Activated CD4-positive, alpha-beta T cell treated with anti-CD3 and anti-CD28 coated beads, Interleukin-10, Interleukin-2, amounts not matched to agents 100 ng/mL and 50 ng/mL, durations not matched to agents 16 hours and 8 hours (primary cell): ENCODE measurements around the gene BSPH1.
"Not testable (repeated sequence)": the region's sequence is repeated elsewhere in the genome, so short reads cannot be mapped to it uniquely, and the experiment has no call there.

ENCODE experiments used
- DNase-seq: peaks from one replicate; pipeline ENCODE4 v3.0.0-alpha.2; 2020

The BSPH1 gene, protein sequence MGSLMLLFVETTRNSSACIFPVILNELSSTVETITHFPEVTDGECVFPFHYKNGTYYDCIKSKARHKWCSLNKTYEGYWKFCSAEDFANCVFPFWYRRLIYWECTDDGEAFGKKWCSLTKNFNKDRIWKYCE

GRCh38 chr19:47992070-47992469 is at the start of gene BSPH1:
Gene BSPH1, minus strand, starts transcription at chr19:47992170. Its CDS starts 89 bp downstream, at chr19:47992081.
- DNase-seq = no peak

DNA sequence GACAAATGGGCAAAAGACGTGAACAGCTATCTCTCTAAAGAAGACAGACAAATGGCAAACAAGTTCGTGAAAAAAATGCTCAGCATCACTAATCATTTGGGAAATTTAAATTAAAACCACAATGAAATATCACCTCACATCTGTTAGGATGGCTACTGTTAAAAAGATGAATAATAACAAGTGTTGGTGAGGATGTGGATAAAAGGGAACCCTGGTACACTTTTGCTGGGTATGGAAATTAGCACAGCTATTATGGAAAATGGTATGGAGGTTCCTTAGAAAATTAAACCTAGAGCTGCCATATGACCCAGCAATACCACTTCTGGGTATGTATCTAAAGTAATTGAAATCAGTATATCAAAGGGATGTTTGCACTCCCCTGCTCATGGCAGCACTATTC is 44.8 kb upstream of the BSPH1 start:
- no peak for DNase-seq

DNA sequence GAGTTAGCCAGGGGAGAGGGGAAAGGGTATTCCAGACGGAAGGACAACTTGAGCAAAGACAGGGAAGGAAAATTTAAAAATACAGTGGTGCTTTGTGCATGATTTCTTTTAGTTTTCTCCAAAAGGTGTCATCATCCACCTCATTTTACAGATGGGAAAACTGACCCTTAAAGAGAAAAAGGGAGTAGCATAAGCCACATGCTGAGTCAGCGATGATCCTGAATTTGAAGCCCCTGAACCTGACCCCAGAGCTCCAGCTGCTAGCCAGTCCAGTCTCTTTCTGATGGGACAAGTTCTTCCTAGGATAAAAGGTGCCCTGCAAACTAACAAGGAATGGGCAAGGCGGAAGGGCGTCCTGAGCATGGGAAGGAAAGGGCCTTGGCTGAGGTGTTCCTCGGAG is 41.6 kb upstream of the BSPH1 start:
- no peak for DNase-seq

DNA sequence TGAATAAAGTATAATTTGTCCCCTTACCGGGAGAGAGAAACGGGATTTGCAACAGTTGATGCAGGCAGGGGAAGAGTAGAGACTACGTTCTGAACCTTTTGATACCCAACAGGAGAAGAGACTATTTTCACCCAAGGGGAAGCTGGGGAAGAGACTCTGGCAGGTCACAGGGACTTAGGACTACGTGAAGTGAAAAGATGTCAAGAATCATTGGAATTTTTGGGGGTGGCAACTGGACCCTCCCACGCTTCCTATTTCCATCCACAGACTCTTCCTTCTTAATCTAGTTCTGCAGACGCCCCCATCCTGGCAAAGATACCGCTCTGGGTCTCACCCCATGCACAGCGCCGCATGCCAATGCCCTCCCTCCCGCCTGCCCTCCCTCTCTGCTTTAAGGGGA is 38.1 kb upstream of the BSPH1 start:
- DNase-seq = no peak

- no peak for DNase-seq
Measured at GRCh38 chr19:48029431-48029830, 37.5 kb upstream of the BSPH1 start.

DNA sequence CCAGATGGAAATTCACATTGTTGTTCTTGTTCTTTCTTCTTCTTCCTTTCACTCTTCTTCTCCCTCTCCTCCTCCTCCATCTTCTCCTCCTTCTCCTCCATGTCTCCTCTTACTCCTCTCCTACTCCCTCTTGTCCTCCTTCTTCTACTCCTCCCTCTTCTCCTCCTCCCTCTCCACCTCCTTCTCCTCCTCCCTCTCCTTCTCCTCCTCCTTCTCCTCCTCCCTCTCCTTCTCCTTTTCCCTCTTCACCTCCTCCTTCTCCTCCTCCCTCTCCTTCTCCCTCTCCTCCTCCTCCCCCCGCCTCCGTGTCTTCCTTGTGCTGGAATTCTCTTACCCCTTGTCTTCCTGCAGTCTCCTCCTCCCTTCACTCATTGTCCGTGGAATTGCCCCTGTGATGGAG is 33.5 kb upstream of the BSPH1 start:
- DNase-seq = no peak

GRCh38 chr19:48023518-48023917 is 31.5 kb upstream of the BSPH1 start:
- no peak for DNase-seq

DNA sequence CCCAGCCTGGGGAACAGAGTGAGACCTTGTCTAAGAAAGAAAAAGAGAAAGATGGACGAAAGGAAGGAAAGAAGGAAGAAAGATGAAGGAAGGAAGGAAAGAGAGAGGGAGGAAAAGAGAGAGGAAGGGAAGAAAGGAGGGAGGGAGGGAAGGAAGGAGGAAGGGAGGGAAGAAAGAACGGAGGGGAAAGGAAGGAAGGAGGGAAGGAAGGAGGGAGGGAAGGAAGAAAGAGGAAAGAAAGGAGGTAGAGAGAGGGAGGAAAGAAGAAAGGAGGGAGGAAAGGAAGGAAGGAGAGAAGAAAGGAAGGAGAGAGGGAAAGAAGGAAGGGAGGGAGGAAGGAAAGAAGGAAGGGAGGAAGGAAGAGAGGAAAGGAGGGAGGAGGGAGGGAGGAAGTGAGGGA is 31.0 kb upstream of the BSPH1 start:
- no peak for DNase-seq

DNA sequence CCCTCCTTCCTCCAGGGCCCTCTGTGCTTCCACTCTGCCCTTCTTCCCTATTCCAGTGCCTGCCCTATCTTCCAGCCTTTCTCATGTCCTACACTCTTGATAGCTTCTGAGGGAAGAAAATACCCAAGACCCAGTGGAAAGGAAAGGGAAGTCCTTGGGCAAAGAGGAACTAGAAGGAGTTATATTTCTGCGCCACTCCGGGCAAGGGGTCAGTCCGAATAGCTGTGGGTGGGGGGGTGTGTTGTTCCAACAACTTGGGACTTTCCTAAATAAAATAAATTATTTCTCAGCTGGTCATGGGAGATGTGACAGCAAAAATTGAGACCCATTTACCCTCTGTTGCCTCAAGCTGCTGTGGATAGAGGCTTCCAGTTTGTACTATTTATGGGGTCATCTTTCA is 28.7 kb upstream of the BSPH1 start:
- no peak for DNase-seq

DNA sequence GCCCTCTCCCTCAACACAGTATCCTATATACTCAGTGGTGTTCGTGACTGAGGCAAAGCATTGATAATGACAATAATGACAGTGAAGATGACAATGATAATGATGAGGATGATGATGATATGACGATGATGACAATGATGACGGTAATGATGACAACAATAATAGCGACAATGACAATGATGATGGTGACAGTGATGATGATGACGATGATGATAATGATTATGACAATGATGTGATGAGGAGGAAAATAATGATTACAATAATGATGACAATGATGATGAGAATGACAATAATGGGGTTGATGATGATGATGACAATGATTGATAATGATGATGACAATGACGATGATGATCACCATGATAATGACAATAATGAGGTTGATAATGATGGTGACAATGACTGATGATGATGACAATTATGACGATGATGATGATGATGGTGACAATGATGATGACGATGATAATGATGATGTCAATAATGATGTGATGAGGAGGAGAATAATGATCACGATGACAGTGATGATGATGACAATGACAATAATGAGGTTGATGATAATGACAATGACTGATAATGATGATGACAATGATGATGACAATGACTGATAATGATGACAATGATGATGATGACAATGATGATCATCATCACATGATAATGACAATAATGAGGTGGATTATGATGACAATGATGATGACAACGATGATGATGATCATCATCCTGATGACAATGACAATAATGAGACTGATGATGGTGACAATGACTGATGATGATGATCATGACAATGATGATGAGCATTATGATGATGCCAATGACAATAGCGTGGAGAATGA is 19.2 kb upstream of the BSPH1 start:
- DNase-seq = no peak

DNA sequence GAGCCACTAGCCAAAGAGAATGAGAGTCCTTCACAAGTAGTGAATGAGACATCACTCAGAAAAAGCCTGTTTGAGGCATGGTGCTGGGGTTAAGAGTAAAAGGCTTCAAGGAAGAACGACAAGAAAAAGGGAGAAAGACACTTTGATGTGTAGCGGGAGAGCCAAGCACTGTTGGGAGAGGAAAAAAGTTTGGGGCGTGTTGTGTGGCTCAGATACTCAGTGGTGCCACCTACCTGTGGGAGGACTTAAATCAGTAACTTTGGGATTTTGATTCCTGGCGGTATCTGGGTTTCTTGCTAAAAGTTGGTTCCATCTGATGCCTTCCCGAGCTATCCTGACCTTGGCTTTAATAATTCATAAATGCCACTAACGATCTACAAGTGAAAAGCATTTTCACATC is 14.8 kb upstream of the BSPH1 start:
- DNase-seq = peak; percentile 4

DNA sequence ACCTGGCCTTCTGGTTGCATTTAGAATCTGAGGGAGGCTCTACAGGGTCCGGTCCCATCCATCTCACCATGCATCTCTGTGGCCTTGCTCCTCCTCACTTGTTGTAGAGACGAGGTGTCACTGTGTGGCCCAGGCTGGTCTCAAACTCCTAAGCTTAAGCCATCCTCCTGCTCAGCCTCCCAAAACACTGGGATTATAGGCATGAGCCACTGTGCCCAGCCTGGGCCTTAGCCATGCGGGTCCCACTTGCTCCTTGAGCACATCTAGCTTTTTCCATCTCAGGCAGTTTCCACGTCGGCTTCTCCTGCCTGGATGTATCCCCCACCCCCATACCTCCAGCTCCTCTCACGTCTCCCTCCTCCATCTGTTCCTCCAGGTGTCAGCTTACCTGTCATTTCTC is 12.3 kb upstream of the BSPH1 start:
- no peak for DNase-seq

- no peak for DNase-seq
Measured at GRCh38 chr19:48000846-48001245, 8.9 kb upstream of the BSPH1 start.

DNA sequence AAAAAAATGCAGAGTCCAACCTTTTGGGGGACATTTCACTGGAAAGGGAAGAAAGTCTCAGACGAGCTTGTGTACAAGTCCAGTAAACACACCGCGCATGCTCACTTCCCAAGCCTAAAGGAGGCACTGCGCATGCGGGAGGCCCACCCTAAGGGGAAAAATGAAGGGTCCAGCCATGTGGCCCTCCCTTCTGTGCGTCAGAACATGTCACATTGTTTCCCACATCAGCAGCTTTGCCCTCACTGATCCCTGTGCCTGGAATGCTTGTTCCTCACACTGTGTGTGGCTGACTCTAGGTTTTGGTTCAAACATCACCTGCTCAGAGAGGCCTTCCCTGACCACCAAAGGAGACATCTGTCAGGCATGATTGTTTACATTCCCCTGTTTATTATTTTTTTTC is 6.8 kb upstream of the BSPH1 start:
- no peak for DNase-seq

- no peak for DNase-seq
Measured at GRCh38 chr19:47996230-47996727, 4.3 kb upstream of the BSPH1 start.

- no peak for DNase-seq
Measured at GRCh38 chr19:47994209-47994802, 2.3 kb upstream of the BSPH1 start, which contains the start of gene ELSPBP1. Gene ELSPBP1, plus strand, starts transcription at chr19:47994632. Its CDS starts 14,036 bp downstream, at chr19:48008668.

DNA sequence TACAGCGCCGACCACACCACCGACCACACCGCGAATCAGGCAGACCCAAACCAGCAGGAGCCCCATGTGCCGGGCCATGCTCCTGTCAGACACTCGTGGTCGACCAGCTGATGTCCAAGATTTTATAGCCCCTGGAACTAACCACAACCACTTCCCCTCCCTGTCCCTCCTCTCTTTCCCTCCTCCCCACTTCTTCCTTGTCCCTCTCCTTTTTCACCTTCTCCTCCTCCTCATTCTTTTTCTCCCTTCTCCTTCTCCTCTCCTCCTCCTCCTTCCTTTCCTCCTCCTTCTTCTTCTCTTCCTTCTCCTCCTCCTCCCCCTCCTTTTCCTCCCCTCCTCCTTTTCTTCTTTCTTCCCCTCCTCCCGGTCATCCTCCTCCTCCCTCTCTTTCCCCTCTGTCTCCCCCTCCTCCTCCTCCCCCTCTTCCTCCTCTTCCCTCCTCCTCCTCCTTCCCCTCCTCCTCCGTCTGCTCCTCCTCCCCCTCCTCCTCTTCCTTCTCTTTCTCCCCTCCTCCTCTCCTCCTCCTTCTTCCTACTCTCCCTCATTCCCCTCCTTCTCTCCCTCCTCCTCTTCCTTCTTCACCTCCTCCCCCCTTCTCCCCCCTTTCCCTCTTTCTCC is 670 bp downstream of the BSPH1 start:
- no peak for DNase-seq

DNA sequence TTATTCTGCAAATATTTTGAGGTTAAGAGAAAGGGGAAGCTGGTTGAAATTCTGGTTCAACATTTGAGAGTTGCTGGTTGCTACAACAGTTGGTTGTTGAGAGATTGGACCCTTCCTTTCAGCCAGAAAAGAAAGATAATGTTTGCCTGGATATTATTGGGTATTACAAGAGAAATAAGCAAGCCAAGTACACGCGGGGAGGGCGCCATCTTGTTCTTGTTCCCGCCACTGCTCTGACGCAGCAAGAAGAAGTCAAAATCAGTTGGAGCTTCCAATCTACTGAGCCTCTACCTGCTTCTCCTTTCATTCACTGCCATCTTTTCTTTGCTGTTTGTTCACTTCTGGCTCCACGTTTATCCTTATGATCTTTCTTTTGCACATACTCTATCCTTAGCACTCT is 18.4 kb downstream of the BSPH1 start:
- DNase-seq = no peak

GRCh38 chr19:47955936-47956335 is 36.0 kb downstream of the BSPH1 start:
- DNase-seq = not testable (repeated sequence)

DNA sequence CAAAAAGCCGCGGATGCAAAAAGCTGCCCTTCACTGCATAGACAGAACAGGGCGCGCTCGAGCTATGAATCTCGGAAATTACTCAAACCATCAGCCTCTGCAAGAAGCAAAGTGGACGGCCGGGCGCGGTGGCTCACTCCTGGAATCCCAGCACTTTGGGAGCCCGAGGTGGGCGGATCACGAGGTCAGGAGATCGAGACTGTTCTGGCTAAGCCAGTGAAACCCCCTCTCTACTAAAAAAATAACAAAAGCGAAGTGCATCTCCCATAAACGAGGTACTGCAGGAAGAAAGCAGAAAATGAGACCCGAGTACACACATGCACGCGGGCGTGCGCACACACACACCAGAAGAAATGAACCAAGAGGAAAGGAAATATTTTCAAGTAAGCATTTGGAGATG is 39.8 kb downstream of the BSPH1 start:
- not testable (repeated sequence) for DNase-seq

DNA sequence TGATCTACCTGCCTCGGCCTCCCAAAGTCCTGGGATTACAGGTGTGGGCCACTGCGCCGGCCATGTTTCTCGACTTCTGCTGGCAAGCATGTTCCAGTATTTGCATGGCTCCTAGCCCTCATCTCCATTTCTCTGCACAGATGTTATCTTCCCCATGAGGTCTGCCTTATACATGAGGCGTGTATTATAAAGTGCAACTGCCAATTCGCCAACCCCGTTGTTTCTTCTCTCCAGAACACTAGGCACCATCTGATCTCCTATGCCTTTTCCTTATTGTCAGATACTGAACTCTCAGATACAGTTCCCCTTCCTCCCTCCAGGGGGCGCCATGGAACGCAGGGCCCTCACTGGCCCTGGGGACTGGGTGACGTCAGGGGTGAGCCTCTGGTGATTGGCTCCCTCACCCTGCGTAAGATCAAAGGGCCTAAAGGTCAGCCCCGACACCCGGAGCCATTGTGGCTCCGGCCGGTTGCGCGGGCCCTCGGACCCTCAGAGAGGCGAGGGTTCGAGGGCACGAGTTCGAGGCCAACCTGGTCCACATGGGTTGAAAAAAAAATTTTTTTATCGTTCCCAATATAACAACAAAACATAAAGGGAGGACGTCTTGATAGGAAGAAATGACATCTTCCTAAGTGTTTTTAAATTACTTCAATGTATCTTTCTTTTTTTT is 42.0 kb downstream of the BSPH1 start:
- not testable (repeated sequence) for DNase-seq

- DNase-seq = not testable (repeated sequence)
Measured at GRCh38 chr19:47928581-47928980, 63.4 kb downstream of the BSPH1 start.

GRCh38 chr19:47920107-47920506 is 71.9 kb downstream of the BSPH1 start:
- not testable (repeated sequence) for DNase-seq
